Hypothalamus (tissue), 51 donors: ENCODE results near the gene UTS2R.

ENCODE experiments used
- DNase-seq, 51 donors: peaks; one replicate each; lab custom pipeline; 2025; lab: John Stamatoyannopoulos, UW

The UTS2R gene

GRCh38 chr17:82371333-82372248, at the start of gene UTS2R:
TSS of gene UTS2R (plus strand) at chr17:82371765. CDS start at chr17:82374325, 2,560 bp downstream.
- DNase-seq: no peak

DNA sequence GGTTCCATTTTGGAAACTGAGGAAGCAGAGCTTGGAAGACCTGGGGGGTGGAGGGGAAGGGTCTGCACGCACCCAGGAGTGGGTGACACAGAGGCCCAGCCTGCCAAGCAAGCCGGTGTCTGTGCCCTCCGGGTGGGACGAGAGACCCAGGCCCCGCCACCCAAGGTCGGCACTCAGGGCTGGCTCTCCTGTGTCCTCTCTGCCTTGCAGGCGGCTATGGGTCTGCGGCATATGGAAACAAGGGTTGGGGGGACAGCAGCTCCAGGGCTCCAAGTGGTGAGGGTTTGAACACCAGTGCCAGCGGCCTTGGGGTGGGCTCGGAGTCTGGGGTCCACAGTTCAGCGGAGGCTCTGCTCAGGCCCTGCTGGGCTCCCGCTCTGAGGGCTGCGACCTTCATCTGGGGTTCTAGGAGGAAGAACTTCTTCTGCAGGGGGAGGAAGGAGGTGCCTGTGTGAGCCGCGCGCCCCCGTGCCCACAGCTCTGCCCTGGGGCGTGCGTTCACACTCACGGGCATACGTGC, 49.6 kb upstream of the UTS2R start:
- no peak for DNase-seq

GRCh38 chr17:82322526-82323453, 48.8 kb upstream of the UTS2R start:
- no peak for DNase-seq

DNA sequence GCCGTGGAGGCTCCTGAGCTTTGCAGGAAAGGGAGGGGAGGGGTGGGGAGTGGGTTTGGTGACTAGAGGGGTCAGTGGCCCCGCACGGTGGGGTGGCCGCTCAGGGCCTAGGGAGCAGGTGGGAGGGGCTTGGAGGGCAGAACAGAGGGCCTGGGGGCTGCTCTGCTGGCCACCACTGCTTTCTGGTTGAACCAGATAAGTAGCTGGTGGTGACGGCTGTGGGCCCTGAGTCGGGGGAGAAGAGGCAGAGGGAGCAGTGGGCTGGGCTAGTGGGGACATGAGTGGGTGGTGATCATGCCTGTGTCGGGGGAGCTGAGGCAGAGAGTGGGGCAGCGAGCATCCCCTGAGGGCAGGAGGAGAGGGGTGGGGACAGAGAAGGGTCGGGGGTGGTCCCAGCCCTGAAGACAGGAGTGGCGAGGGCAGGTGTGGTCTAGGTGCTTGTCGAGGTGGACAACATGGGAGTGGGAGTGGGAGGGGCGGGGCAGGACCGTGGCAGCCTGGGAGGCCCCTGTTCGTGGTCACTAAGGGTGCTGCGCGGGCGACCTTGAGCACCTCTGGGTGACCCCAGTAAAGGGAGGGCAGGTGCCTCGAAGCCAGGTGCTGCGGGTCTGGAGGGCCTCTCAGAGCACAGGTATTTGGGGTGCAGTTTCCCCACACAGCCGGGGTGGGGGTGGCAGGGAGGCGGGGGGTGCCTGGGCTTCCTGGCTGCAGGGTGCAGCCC, 47.9 kb upstream of the UTS2R start:
- DNase-seq: no peak

DNA sequence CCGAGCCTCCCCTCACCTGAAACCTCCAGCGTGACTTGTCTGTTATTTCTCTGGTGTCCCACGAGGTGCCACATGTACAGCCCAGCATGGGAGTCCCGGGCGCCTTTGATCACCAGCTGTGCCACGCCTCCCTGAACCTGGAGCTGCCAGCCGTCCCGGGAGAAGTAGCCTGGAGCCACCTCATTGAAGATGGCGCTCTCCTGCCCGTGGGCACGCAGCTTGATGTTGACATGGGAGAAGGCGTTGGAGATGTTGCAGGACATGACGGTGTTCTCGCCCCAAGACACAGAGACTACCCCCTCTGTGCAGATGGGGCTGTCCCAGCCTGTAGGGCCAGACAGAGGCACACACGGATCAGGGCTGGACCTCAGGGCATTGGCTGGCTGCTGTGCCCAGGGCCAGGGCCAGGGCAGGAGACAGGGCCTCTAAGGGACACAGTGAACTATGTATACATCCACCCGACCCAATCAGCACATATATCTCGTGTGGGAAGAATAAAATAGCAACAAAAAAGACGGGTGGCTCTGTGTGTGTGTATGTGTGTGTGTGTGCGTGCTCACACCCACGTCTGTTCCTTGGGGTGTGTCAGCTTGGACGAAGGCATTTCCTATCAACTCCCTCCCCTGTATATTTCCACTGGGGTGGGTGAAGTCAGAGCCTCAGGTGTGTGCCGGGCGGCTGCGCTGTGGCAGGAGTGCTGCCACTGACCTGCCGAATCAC, 46.8 kb upstream of the UTS2R start:
- no peak for DNase-seq

DNA sequence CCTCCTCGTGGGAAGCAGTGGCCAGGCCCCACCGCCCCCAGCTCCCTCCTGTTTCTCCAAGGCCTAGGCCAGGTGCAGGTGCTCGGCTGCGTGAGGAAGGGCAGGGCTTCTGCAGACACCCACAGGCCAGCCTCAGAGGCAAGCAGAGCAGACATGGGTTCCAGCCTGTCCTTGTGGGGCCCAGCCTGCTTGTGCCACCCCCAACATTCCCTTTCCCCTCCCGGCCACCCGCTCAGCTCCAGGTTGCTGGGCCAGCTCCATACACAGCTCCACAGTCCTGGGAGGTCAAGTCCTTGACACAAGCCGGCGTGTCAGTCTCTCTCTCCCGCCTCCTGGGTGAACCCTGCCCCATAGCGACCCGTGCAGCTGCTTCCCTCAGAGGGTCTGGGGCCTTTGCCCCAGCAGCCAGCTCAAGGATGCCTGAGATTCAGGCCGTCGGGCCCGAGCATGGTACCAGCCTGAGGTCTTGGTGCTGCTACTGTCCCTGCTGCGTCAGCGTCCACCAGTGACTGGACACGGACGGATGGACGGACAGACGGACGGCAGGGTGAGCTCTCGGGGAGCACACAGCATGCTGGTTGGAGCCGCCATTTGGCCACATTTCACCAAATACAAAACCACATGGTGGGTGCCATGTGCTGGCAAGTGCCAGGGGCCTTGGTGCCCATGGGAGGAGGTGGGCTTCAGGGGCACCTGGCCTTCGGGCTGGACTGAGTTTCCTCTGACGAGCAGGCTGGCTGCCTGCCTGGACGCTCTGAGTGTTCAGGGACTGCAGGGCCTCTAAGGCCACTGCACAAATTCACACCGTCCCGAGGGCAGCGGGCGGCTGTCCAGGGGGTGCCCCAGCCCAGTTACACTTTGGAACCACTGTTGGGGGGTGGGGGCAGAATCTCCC, 46.0 kb upstream of the UTS2R start:
- DNase-seq: no peak

DNA sequence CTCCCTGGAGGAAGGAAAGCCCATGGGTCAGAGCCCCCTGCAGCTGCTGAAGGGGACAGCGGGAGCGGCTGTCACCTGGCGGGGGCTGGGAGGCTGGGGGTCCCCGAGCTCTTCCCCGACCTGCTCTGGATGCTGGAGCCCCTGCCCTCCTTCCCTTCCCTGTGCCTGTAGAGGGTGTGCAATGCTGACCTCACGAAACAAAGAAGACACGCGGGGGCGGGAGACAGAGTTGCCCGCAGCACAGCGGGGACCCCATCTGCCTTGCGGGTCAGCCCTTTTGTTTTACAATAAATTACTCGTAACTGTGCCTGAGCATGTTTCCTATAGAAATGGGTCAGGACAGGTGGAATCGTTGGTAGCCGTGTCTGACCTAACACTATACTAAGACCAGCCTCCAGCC, 44.3 kb upstream of the UTS2R start:
- DNase-seq: no peak

DNA sequence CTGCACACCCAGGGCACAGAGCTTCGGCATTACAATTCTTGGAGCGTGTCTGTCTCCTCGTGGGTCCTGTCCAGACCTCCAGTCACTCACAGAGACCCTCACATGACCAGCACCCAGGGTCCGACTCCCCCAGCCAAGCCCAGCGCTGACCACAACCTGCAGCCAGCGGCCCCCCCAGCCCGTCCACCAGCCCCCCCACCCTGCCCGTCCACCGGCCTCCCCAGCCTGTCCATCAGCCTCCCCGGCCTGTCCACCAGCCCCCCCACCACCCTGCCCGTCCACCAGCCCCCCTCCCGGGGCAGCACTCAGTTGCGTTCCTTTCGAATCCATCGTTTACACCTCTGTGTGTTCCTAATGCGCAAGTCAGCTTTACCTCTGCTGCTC, 43.8 kb upstream of the UTS2R start:
- DNase-seq: no peak

DNA sequence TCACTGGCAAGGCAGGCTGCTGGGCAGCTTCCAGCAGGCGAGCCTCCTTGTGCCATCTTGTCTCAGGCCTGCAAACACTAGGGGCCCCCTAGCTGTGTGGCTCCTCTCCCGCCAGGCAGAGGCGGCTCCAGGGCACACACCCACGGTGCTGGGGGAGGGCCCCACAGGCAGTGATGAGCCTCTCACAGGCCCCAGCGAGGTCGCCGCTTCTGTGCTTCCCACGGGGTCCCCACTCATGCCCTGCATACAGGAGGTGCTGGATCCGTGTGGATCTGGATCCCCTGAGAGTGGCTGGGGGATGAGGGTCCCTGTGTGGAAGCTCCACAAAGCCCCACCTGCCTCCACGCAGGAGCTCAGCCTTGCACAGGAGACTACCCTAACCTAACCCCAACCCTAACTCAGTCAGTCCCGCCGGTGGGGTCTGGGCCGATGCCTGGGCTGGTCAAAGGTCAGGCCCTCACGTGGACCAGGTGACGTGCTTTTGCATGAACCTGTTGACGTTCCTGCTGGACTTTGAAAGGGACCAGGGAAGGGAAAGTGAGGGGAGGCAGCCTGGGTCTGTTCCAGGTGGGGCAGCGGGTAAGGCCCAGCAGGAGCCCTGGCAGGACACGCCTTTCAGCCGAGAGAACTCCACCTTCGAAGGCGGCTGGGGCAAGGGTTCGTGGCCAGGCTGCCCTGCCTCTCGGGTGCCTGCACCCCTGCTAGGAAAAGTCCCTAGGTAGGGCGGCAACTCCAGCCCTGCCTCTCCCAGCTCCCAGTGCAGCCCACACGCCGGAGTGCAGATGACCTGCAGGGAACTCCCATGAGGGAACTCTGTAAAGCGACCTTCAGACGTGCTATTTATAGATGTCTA, 43.2 kb upstream of the UTS2R start:
- no peak for DNase-seq

DNA sequence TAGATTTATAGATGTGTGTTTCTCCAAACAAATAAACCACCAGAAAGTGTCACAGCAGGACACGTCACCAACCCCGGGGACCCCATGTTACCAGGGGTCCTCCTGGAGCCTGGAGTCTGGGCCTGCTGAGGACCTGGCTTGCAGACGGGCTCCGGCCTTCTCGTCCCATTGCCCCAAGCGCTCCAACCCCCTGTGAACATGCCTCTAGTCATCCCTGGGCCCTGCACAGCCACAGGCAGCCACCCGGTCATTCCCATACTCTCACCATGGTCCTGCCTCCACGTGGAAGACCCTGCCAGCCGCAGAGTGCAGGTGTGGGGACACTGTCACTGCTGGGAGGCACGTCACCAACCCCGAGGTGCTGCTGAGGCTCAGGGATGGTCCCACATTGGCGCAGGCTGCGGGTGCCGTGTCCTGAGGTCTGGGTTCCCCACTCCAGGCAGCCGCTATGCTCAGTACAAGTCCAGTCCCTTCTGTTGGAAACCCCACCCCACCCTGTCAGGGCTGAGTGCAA, 42.5 kb upstream of the UTS2R start:
- no peak for DNase-seq

DNA sequence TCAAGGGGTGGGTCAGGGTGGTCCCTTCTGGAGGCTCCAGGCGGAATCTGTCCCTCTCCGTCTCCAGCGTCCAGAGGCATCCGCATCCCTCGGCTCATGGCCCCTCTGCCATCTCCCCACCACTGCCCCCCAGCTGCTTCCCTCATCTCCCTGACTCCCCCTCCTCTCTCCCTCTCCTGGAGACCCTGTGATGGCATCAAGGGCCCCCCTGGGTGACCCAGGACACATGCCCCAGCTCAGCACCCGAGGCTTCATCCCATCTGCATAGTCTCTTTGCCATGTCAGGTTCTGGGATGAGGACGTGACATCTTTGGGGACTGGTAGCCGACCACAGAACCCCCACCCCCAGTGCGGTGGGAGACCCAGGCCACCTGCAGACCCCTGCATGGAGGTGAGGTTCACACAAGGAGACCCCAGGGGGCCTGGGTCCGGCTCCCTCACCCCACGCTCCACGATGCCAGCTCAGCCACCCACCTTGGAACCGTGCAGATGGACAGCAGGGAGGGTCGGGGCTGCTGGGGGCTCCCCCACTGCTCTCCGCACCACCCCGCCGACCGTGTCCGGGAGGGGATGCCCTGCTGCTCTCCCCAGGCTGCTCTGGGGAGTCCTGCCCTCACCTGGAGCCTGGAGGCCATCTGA, 41.8 kb upstream of the UTS2R start:
- no peak for DNase-seq

DNA sequence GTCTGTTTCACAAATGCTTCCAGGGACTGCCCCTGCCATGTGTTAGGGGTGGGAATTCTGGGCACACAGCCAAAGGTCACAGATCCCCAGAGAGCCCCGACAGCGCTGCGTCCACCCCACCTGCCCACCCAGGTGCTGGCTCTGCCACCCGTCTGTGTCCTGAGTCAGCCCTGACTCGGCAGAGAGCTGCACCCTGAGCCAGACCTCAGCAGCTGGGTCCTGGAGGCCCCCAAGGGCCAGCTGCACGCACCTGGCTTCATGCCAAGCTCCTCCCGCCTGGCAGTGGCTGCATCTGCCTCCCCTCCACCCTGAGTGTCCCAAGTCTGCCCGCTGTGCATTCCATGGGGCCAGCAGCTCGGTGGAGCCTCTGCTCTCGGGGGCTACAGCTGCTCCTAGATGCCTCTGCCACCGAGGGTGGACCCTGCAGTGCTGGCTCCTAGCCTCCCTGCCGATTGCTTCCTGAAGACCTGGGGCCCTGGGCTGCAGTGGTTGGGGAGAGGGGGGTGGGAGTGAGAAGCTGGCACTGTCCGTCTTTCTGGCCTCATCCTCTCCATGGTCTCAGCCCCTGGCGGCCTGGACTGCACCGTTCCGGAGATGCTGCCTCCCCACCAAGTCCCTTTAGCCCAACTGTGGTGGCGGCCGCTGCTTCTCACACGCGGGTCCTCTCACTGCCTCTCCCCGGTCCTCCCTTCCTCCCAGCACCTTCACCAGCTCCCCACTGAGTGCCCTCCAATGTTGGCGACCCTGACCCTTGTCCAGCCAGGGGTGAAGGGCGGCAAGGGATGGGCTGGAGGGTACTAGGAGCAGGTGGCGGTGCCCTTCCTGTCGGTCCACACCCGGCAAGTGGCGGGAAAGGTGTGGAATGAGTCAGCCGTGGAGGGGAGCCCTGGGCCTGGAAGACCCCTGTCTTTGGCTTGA, 41.0 kb upstream of the UTS2R start:
- peak in 4 of 51 donors; percentile 16 to 34 (median 18) for DNase-seq

DNA sequence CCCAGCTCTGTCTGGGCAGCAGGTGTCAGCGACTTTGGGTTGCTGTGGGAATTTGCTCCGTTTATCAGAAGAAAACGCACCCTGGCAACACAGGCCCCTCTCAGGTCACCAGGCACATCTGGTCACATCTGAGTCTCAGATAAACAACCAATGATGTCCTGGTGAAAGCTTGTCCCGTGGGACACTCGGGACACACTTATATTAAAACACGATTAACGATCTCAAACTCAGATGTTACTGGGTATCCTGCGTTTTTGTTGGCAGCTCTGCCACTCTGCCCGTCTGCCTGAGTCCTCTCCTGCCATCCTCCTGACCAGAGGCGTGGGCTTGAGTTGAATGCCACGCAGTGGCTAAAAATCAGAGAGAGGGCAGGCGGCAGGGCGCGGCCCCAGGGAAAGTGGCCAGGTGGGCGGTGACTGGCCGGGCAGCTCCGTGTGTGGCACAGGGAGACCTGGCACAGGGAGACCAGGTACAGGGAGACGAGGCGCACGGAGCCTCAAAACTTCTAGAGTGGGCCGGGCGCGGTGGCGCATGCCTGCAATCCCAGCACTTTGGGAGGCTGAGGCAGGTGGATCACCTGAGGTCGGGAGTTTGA, 40.1 kb upstream of the UTS2R start:
- no peak for DNase-seq

GRCh38 chr17:82332669-82333278, 38.8 kb upstream of the UTS2R start:
- peak in 5 of 51 donors; percentile 13 to 48 (median 26) for DNase-seq
